Measurements from ENCODE around the gene TP53.

The TP53 gene

DNA sequence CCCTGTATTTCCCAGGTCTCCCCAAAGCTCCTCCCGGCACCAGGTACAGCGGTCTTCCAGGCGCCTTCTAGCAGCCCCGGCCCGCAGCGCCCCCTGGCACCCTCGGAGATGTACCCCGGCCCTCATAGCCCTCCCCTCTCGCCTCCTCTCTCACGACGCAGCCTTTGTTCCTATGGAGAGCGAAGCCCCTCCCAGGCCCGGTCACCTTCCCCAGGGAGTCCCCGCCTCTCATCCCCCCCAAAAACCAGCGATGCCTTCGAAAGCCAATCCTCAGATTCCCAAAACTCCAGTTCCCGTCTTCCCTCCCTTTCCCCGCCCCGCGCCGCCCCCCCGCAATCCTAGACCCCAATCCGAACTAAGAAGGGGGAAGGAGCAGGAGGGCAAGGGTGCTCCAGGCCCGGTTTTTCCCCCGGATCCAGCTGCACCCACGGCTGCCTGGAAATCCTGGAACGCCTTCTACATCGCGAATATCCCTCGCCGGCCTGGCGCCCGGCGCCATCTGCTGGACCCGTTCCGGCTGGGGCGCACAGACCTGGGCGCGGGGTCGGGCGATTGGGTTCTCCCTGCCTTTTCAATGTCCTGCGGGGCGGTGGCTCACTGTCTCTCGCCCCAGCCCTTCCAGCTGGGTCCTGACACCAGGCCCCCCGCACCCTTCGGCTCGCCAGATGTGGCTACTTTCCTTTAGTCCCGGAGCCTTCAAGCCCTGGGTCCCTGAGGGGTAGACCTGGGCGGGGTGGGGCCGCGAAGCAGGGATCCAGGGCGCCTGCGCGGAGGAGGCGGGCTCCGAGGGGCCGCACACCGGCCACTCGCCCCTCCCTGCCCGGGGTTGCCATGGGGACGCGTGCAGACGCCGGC is 29.8 kb upstream of the TP53 start, which contains the start of gene DNAH2:
TSS of gene DNAH2 (plus strand) at position 844 of the 855 bp plus-strand sequence. CDS start 1,991 bp downstream, outside the sequence.
- H3K36me3 ChIP-seq (replicated peaks in 1 of 2; ENCODE audit: control insufficient read depth in 2 of 2, insufficient read depth in 2 of 2, low read length in 2 of 2), result no peaks in the 10 kb centered on the region
- no peak within 1 kb of the TSS for H3K4ac ChIP-seq (ENCODE audit: low read length)
- H2BK15ac ChIP-seq (ENCODE audit: low read length), result peak within 1 kb of the TSS; percentile 38
- DNase-seq (ENCODE audit: low spot score), result peak; percentile 97
- H2BK5ac ChIP-seq (ENCODE audit: low read length), result no peak within 1 kb of the TSS
- H4K8ac ChIP-seq (ENCODE audit: low read depth, low read length), result no peak within 1 kb of the TSS
- peak within 1 kb of the TSS; percentile 18 for H3K23ac ChIP-seq (ENCODE audit: low read depth, low read length, poor library complexity)
- H3K4me3 ChIP-seq (ENCODE audit: low read length in 2 of 2), result peak within 1 kb of the TSS; percentile 72 to 92
- no peak within 1 kb of the TSS for H4K91ac ChIP-seq (ENCODE audit: low read depth, low read length, poor library complexity)
- H3K79me1 ChIP-seq (ENCODE audit: low read depth, low read length), result no peaks in the 10 kb centered on the region
- H2AFZ ChIP-seq (ENCODE audit: low read length), result peak within 1 kb of the TSS; percentile 100
- H2BK120ac ChIP-seq (ENCODE audit: low read depth, low read length), result no peak within 1 kb of the TSS
- peaks cover 0 to 24% (median 2%) of the 10 kb centered on the region in 3 experiments for H3K27me3 ChIP-seq (ENCODE audit: control insufficient read depth in 3 of 3, insufficient read depth in 3 of 3, low read depth in 1 of 3, low read length in 3 of 3)
- H3K4me2 ChIP-seq (ENCODE audit: insufficient read depth, low read length, poor library complexity, severe bottlenecking), result peak within 1 kb of the TSS; percentile 82
- peak within 1 kb of the TSS; percentile 93 for H2AK5ac ChIP-seq (ENCODE audit: low read depth, low read length)
- no peak within 1 kb of the TSS for H3K14ac ChIP-seq (ENCODE audit: low read length)
- H3K18ac ChIP-seq (ENCODE audit: low read length), result peak within 1 kb of the TSS; percentile 98
- H3K9me3 ChIP-seq (replicated peaks in 1 of 2; ENCODE audit: control insufficient read depth in 2 of 2, insufficient read depth in 1 of 2, low read depth in 1 of 2, low read length in 2 of 2), result peaks cover 0 to 1% of the 10 kb centered on the region in 2 donors
- peaks cover 38 to 55% of the 10 kb centered on the region in 2 donors for H3K4me1 ChIP-seq (ENCODE audit: control insufficient read depth in 2 of 2, insufficient read depth in 1 of 2, low read depth in 1 of 2, low read length in 2 of 2)
- no peak within 1 kb of the TSS for H2BK12ac ChIP-seq (ENCODE audit: low read length)
- WGBS, 2 donors (ENCODE audit: extremely low coverage in 2 of 2, insufficient read length in 2 of 2, insufficient replicate concordance in 1 of 2), result no CpG with 5 or more reads among the region's 64 CpGs
- H3K27ac ChIP-seq (replicated peaks; ENCODE audit: low read length), result peak within 1 kb of the TSS; percentile 87
- peak within 1 kb of the TSS; percentile 88 for H3K9ac ChIP-seq (ENCODE audit: low read depth, low read length, poor library complexity)

DNA sequence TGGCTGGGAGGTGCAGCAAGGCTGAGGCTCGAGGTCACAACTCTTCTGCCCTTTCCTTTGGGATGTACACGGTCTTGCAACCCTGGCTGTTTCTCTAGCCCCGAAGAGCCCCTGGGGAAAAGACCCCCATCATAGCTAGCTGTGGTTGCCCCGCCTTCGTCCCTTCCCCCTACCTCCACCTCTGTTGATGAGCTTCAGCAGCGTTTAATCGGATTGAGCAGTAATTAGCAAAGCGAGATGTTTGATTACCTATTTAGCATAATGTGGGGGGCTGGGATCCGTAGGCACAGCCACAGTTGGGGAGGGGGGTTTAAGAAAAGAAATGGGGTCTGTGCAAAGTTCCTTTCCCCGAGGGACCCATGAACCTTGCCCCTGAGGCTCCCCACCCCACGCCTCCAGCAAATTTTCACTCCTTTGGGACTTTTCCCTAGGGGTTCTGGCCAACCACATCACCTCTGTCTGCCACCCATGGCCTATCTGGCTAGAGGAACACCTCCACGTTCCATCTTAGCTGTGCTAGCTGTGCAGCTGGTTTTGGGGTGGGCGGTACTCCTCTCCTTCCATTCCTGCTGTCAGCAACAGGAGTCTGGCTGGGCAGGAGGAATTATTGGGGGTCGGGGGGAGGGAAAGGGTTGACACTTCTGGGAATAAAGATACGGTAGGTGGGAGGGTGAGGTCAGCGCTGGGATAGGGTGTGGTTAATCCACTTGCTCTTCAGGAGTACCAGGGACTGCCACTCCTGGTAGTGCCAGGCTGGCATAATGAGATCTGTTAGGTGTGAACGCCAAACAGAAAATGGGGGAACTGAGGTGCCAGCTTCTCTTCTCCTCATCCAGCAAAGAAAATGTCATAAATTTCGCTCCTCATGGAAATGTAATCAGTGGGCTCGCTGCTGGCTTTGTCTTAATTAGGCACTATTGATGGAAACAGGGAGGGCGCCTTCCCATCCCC is 28.9 kb upstream of the TP53 start:
- Histone ChIP-seq H2BK15ac (ENCODE audit: low read length) (peak overlapping the region; percentile 57), H3K36me3 (replicated peaks in 1 of 2; ENCODE audit: control insufficient read depth in 2 of 2, insufficient read depth in 2 of 2, low read length in 2 of 2) (no peaks in the 10 kb centered on the region), H3K9me3 (replicated peaks in 1 of 2; ENCODE audit: control insufficient read depth in 2 of 2, insufficient read depth in 1 of 2, low read depth in 1 of 2, low read length in 2 of 2) (peaks cover 0 to 1% of the 10 kb centered on the region in 2 donors)

GRCh38 chr17:7714721-7715594 is 27.7 kb upstream of the TP53 start:
- Histone ChIP-seq H3K27ac (replicated peaks; ENCODE audit: low read length) (no peak overlapping the region), H2AFZ (ENCODE audit: low read length) (no peak overlapping the region), H3K9ac (ENCODE audit: low read depth, low read length, poor library complexity) (no peak overlapping the region), H3K9me3 (replicated peaks in 1 of 2; ENCODE audit: control insufficient read depth in 2 of 2, insufficient read depth in 1 of 2, low read depth in 1 of 2, low read length in 2 of 2) (peaks cover 0 to 1% of the 10 kb centered on the region in 2 donors), H4K8ac (ENCODE audit: low read depth, low read length) (no peak overlapping the region), H3K4me3 (ENCODE audit: low read length in 2 of 2) (no peak overlapping the region), H3K18ac (ENCODE audit: low read length) (peak overlapping the region; percentile 16), H3K27me3 (ENCODE audit: control insufficient read depth in 3 of 3, insufficient read depth in 3 of 3, low read depth in 1 of 3, low read length in 3 of 3) (peaks cover 0 to 15% (median 2%) of the 10 kb centered on the region in 3 experiments), H4K91ac (ENCODE audit: low read depth, low read length, poor library complexity) (peak overlapping the region; percentile 65), H3K4me2 (ENCODE audit: insufficient read depth, low read length, poor library complexity, severe bottlenecking) (no peak overlapping the region), H3K14ac (ENCODE audit: low read length) (no peak overlapping the region), H2BK15ac (ENCODE audit: low read length) (peak overlapping the region; percentile 24), H2AK5ac (ENCODE audit: low read depth, low read length) (peak overlapping the region; percentile 69), H3K4ac (ENCODE audit: low read length) (no peak overlapping the region), H3K79me1 (ENCODE audit: low read depth, low read length) (no peaks in the 10 kb centered on the region), H2BK5ac (ENCODE audit: low read length) (no peak overlapping the region), H2BK120ac (ENCODE audit: low read depth, low read length) (no peak overlapping the region), H3K23ac (ENCODE audit: low read depth, low read length, poor library complexity) (no peak overlapping the region), H3K4me1 (ENCODE audit: control insufficient read depth in 2 of 2, insufficient read depth in 1 of 2, low read depth in 1 of 2, low read length in 2 of 2) (peaks cover 48 to 68% of the 10 kb centered on the region in 2 donors), H3K36me3 (replicated peaks in 1 of 2; ENCODE audit: control insufficient read depth in 2 of 2, insufficient read depth in 2 of 2, low read length in 2 of 2) (peaks cover 0 to 10% of the 10 kb centered on the region in 2 donors), H2BK12ac (ENCODE audit: low read length) (no peak overlapping the region)
- WGBS, 2 donors (ENCODE audit: extremely low coverage in 2 of 2, insufficient read length in 2 of 2, insufficient replicate concordance in 1 of 2), result no CpG with 5 or more reads among the region's 10 CpGs
- DNase-seq (ENCODE audit: low spot score), result no peak

More for the DNA sequence above, 28.9 kb upstream of the TP53 start:
- no peak overlapping the region for H2BK12ac ChIP-seq (ENCODE audit: low read length)
- H3K23ac ChIP-seq (ENCODE audit: low read depth, low read length, poor library complexity), result no peak overlapping the region
- H2BK5ac ChIP-seq (ENCODE audit: low read length), result no peak overlapping the region
- peak overlapping the region; percentile 93 for H2AK5ac ChIP-seq (ENCODE audit: low read depth, low read length)
- no peak overlapping the region for H3K14ac ChIP-seq (ENCODE audit: low read length)
- H2BK120ac ChIP-seq (ENCODE audit: low read depth, low read length), result peak overlapping the region; percentile 53
- DNase-seq (ENCODE audit: low spot score), result no peak
- peak overlapping the region; percentile 42 for H3K18ac ChIP-seq (ENCODE audit: low read length)
- no peaks in the 10 kb centered on the region for H3K79me1 ChIP-seq (ENCODE audit: low read depth, low read length)
- H3K9ac ChIP-seq (ENCODE audit: low read depth, low read length, poor library complexity), result no peak overlapping the region
- no peak overlapping the region for H4K91ac ChIP-seq (ENCODE audit: low read depth, low read length, poor library complexity)
- no peak overlapping the region for H3K4ac ChIP-seq (ENCODE audit: low read length)
- peaks cover 48 to 64% of the 10 kb centered on the region in 2 donors for H3K4me1 ChIP-seq (ENCODE audit: control insufficient read depth in 2 of 2, insufficient read depth in 1 of 2, low read depth in 1 of 2, low read length in 2 of 2)
- WGBS, 2 donors (ENCODE audit: extremely low coverage in 2 of 2, insufficient read length in 2 of 2, insufficient replicate concordance in 1 of 2), result no CpG with 5 or more reads among the region's 20 CpGs
- no peak overlapping the region for H3K27ac ChIP-seq (replicated peaks; ENCODE audit: low read length)
- H2AFZ ChIP-seq (ENCODE audit: low read length), result peak overlapping the region; percentile 100
- no peak overlapping the region for H4K8ac ChIP-seq (ENCODE audit: low read depth, low read length)
- peak overlapping the region; percentile 71 to 72 for H3K4me3 ChIP-seq (ENCODE audit: low read length in 2 of 2)
- H3K27me3 ChIP-seq (ENCODE audit: control insufficient read depth in 3 of 3, insufficient read depth in 3 of 3, low read depth in 1 of 3, low read length in 3 of 3), result peaks cover 0 to 24% (median 2%) of the 10 kb centered on the region in 3 experiments
- H3K4me2 ChIP-seq (ENCODE audit: insufficient read depth, low read length, poor library complexity, severe bottlenecking), result peak overlapping the region; percentile 49

All from neuronal stem cell (in vitro differentiated cells).